Measurements from ENCODE around the gene AKAP8. TPM values are rescaled to one million over a fixed set of nuclear protein-coding genes. Genes with fewer than 3 reads are reported as not detected.
"Not testable (repeated sequence)": the region's sequence is repeated elsewhere in the genome, so short reads cannot be mapped to it uniquely, and the experiment has no call there.

The AKAP8 gene
- total RNA-seq, 6 donors from 2014 or later = 28.1 to 117 (median 41.3) TPM

DNA sequence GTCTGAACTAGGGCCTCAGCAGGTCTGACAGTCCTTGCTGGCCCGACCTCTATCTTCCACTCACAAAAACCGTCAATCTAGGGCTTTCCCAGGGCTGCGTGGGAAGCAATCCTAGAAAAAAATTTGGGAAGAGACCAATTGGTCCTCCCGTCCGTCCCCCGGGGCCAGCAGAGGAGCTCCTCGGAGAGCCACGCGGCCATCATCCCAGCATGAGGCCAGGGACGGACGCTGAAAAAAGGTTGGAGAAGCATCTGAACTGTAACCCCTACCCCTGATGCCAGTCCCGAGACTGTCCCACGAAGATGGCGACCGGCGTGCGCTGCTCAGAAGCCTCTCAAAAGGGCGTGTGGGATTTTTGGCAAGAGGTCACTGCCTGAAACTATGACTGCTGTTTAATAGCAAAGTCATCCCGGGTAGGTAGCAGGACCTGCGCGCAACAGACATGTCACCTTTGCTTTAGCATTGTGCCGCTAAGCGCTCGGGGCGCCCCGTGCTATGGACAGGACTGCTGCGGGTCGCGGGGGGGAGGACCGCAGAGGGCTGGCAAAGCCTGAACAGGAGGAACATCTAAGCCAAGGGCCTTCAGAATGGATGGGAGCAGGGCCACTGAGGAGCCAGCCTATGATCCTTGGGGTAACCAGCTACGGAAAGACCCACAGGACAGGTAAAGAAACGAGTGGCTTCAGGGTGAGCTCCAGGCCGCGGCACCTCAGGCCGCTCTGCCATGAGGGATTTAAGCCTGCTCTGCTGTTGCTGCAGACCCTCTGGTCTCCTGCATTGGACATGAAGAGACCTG is 10.6 kb downstream of the AKAP8 start:
- ATAC-seq (ENCODE audit: low FRiP score in 2 of 2) (no peak), DNase-seq (peak in 1 of 2 donors; percentile 72)
- peaks cover 0 to 3% (median 2%) of the 10 kb centered on the region in 4 donors for H3K4me1 ChIP-seq
- 94 to 97% methylated on average over 32 to 34 of the region's 35 CpGs for WGBS, 2 donors
- H3K27ac ChIP-seq = no peak overlapping the region
- H3K27me3 ChIP-seq = no peaks in the 10 kb centered on the region
- TF ChIP-seq POLR2A (IDR thresholded peaks at IDR 0.05) (no peak), POLR2AphosphoS5 (IDR thresholded peaks at IDR 0.05) (no peak), EP300 (IDR thresholded peaks at IDR 0.05) (no peak), CTCF (IDR thresholded peaks at IDR 0.05) (no peak)
- no peak overlapping the region for H3K4me3 ChIP-seq
- H3K9me3 ChIP-seq = no peaks in the 10 kb centered on the region
- H3K36me3 ChIP-seq = peaks cover 46 to 95% (median 88%) of the 10 kb centered on the region in 4 donors

- H3K27ac ChIP-seq = no peak overlapping the region
- no peaks in the 10 kb centered on the region for H3K27me3 ChIP-seq
- no peak overlapping the region for H3K4me3 ChIP-seq
- ATAC-seq (ENCODE audit: low FRiP score in 2 of 2) (no peak), DNase-seq (peak in 1 of 2 donors; percentile 48)
- no peaks in the 10 kb centered on the region for H3K4me1 ChIP-seq
- H3K36me3 ChIP-seq = peaks cover 46 to 87% (median 81%) of the 10 kb centered on the region in 4 donors
- WGBS, 2 donors = 92 to 93% methylated on average over 24 of the region's 24 CpGs
- no peaks in the 10 kb centered on the region for H3K9me3 ChIP-seq
- TF ChIP-seq CTCF (IDR thresholded peaks at IDR 0.05) = no peak
- TF ChIP-seq POLR2A (IDR thresholded peaks at IDR 0.05) = no peak
- no peak for TF ChIP-seq POLR2AphosphoS5 (IDR thresholded peaks at IDR 0.05)
- TF ChIP-seq EP300 (IDR thresholded peaks at IDR 0.05) = no peak
Measured at GRCh38 chr19:15368051-15368632, 11.4 kb downstream of the AKAP8 start.

GRCh38 chr19:15367439-15367838 is 12.1 kb downstream of the AKAP8 start:
- H3K9me3 ChIP-seq = no peaks in the 10 kb centered on the region
- no peak overlapping the region for H3K4me3 ChIP-seq
- no peak for DNase-seq
- H3K4me1 ChIP-seq = no peaks in the 10 kb centered on the region
- 91 to 98% methylated on average over 3 of the region's 3 CpGs for WGBS, 2 donors
- no peak for ATAC-seq (ENCODE audit: low FRiP score in 2 of 2)
- H3K27ac ChIP-seq = no peak overlapping the region
- H3K27me3 ChIP-seq = no peaks in the 10 kb centered on the region
- H3K36me3 ChIP-seq = peaks cover 41 to 80% (median 74%) of the 10 kb centered on the region in 4 donors
- TF ChIP-seq EP300 (IDR thresholded peaks at IDR 0.05) (no peak), POLR2A (IDR thresholded peaks at IDR 0.05) (no peak), POLR2AphosphoS5 (IDR thresholded peaks at IDR 0.05) (no peak), CTCF (IDR thresholded peaks at IDR 0.05) (no peak)

DNA sequence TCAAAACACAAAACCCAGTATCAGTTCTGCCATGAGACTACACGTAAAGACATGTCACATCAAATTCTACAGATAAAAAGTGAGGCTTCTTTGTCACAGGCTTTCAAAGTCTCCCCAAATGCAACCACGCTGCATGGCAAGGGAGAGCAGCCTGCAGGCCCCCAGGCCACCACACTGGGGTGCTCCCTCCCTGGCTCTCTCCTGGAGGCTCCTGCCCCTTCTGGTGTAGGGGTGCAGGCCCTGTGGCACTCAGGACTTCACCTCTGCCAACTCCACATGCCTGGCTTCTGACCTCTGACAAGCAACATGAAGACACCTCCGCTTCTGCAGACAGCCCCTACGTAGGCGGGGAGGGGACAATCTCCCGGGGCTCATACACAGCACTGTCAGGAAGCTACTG is 14.3 kb downstream of the AKAP8 start:
- Histone ChIP-seq H3K4me1 (peaks cover 0 to 3% (median 0%) of the 10 kb centered on the region in 4 donors), H3K27me3 (no peaks in the 10 kb centered on the region), H3K9me3 (no peaks in the 10 kb centered on the region), H3K27ac (no peak overlapping the region), H3K4me3 (no peak overlapping the region), H3K36me3 (peaks cover 40 to 78% (median 72%) of the 10 kb centered on the region in 4 donors)
- no peak for ATAC-seq (ENCODE audit: low FRiP score in 2 of 2)
- no peak for DNase-seq
- 96 to 97% methylated on average over 5 to 6 of the region's 6 CpGs for WGBS, 2 donors
- no peak for TF ChIP-seq POLR2AphosphoS5 (IDR thresholded peaks at IDR 0.05)
- no peak for TF ChIP-seq CTCF (IDR thresholded peaks at IDR 0.05)
- TF ChIP-seq POLR2A (IDR thresholded peaks at IDR 0.05) = no peak
- no peak for TF ChIP-seq EP300 (IDR thresholded peaks at IDR 0.05)

- H3K36me3 ChIP-seq = peaks cover 36 to 78% (median 69%) of the 10 kb centered on the region in 4 donors
- not testable (repeated sequence) for ATAC-seq (ENCODE audit: low FRiP score in 2 of 2); H3K9me3 ChIP-seq; H3K27me3 ChIP-seq; H3K4me1 ChIP-seq; H3K27ac ChIP-seq; H3K4me3 ChIP-seq; DNase-seq
- 64 to 77% methylated on average over 3 of the region's 3 CpGs for WGBS, 2 donors
Measured at GRCh38 chr19:15363791-15364190, 15.8 kb downstream of the AKAP8 start.

- H3K36me3 ChIP-seq = peaks cover 35 to 78% (median 69%) of the 10 kb centered on the region in 4 donors
- peak in 1 of 2 donors; percentile 55 for DNase-seq
- H3K4me3 ChIP-seq; ATAC-seq (ENCODE audit: low FRiP score in 2 of 2); H3K27me3 ChIP-seq; H3K4me1 ChIP-seq; H3K9me3 ChIP-seq; H3K27ac ChIP-seq: not testable (repeated sequence)
- 80 to 90% methylated on average over 7 to 8 of the region's 30 CpGs for WGBS, 2 donors
Measured at GRCh38 chr19:15363048-15363447, 16.5 kb downstream of the AKAP8 start.

DNA sequence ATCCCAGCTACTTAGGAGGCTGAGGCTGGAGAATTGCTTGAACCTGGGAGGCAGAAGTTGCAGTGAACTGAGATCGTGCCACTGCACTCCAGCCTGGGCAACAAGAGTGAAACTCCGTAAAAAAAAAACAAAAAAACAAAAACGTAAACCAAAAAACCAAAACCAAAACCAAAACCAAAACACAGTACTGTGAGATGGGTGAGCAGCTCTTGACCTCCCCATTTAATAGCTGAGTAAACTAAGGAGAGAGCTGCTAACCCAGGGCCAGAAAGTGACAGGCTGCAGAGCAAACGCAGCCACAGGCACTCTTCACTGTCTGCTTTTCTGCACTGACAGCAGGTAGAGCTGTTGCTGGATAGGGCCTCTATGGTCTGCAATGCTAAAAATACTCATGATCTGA is 19.6 kb downstream of the AKAP8 start:
- 58 to 59% methylated on average over 4 of the region's 4 CpGs for WGBS, 2 donors
- not testable (repeated sequence) for H3K4me3 ChIP-seq; H3K27me3 ChIP-seq; ATAC-seq (ENCODE audit: low FRiP score in 2 of 2); H3K9me3 ChIP-seq; H3K27ac ChIP-seq; H3K4me1 ChIP-seq; DNase-seq
- H3K36me3 ChIP-seq = peaks cover 38 to 82% (median 71%) of the 10 kb centered on the region in 4 donors
